A673 (cell line): Measurements from ENCODE around the gene RPL36AL. TPM values are rescaled to one million over a fixed set of nuclear protein-coding genes. Genes with fewer than 3 reads are reported as not detected.
"Not testable (repeated sequence)": the region's sequence is repeated elsewhere in the genome, so short reads cannot be mapped to it uniquely, and the experiment has no call there.

ENCODE experiments used
- BruUV-seq: library from RNA; stranded (reverse); fragments of 400-500 nt; replicated peaks from 2 replicates; lab custom pipeline; 2021; lab: Mats Ljungman, UMichigan
- CTCF ChIA-PET: fragments of 300-600 bp; sonication (Branson Sonifier 250); formaldehyde crosslinking; loops from one replicate; lab custom pipeline; 2022; ENCODE audit warnings: antibody characterized with exemption; lab: Charles Lee
- POLR2A ChIA-PET: fragments of 300-600 bp; sonication (Branson Sonifier 250); formaldehyde crosslinking; loops from one replicate; lab custom pipeline; 2022; ENCODE audit warnings: antibody characterized with exemption; ENCODE audit not compliant: low non-redundant PET; lab: Charles Lee
- DNase-seq: peaks from one replicate; pipeline ENCODE4 v3.0.0-alpha.2; 2015; ENCODE audit warnings: low spot score
- H3K27ac ChIP-seq: fragments of 200-600 bp; sonication (generic); 2 replicates; pipeline ENCODE4 v1.5.1; 2016; ENCODE audit warnings: mixed run types, low read depth, mild to moderate bottlenecking, mixed read lengths, antibody characterized with exemption, low read length; ENCODE audit not compliant: poor library complexity, severe bottlenecking
- H3K27me3 ChIP-seq: fragments of 200-600 bp; sonication (generic); replicated peaks from 2 replicates; pipeline ENCODE4 v1.6.1; 2017; ENCODE audit warnings: mixed run types, low read depth, mild to moderate bottlenecking, mixed read lengths, antibody characterized with exemption, low read length; ENCODE audit not compliant: insufficient read depth, poor library complexity
- H3K36me3 ChIP-seq: fragments of 200-600 bp; sonication (generic); 2 replicates; pipeline ENCODE4 v1.6.1; 2016; ENCODE audit warnings: mixed run types, mild to moderate bottlenecking, mixed read lengths, antibody characterized with exemption, low read length; ENCODE audit not compliant: insufficient read depth, poor library complexity, severe bottlenecking
- H3K4me1 ChIP-seq: fragments of 200-600 bp; sonication (generic); 2 replicates; pipeline ENCODE4 v1.6.1; 2017; ENCODE audit warnings: mixed run types, mild to moderate bottlenecking, mixed read lengths, antibody characterized with exemption, low read length; ENCODE audit not compliant: insufficient read depth, poor library complexity, severe bottlenecking
- H3K4me3 ChIP-seq: fragments of 200-600 bp; sonication (generic); 2 replicates; pipeline ENCODE4 v1.5.1; 2016; ENCODE audit warnings: low read depth, mixed run types, mild to moderate bottlenecking, mixed read lengths, low read length; ENCODE audit not compliant: poor library complexity, severe bottlenecking
- H3K9me3 ChIP-seq: fragments of 200-600 bp; sonication (generic); 2 replicates; pipeline ENCODE4 v1.6.1; 2016; ENCODE audit warnings: mixed run types, low read depth, mild to moderate bottlenecking, mixed read lengths, antibody characterized with exemption, low read length; ENCODE audit not compliant: poor library complexity, severe bottlenecking
- EZH2 ChIP-seq: fragments of 200-600 bp; sonication (generic); IDR thresholded peaks from 2 replicates; pipeline ENCODE4 v1.6.1; 2017; ENCODE audit warnings: borderline replicate concordance, low read depth, mild to moderate bottlenecking, mixed read lengths, antibody characterized with exemption, low read length; ENCODE audit not compliant: poor library complexity, severe bottlenecking
- intact Hi-C: fragments of 100-400 bp; cut with micrococcal nuclease; formaldehyde crosslinking; loops from one replicate; pipeline ENCODE4 v1.10.0; 2022; ENCODE audit not compliant: unreplicated experiment
- total RNA-seq: library from RNA; stranded (reverse); gene quantifications from 2 replicates; pipeline ENCODE4 v1.2.3, GENCODE V29; 2021
- TF ChIP-seq, protein P1 (sequence below): fragments of 300-800, 200-600 bp; sonication (generic); conservative IDR thresholded peaks from 2 replicates; pipeline ENCODE4 v1.5.1; 2017; ENCODE audit warnings: low read depth, mild to moderate bottlenecking, antibody characterized with exemption, low read length, moderate library complexity, mixed read lengths

Gene RPL36AL
- total RNA-seq, 1 experiment from 2014 or later: 202 TPM

DNA sequence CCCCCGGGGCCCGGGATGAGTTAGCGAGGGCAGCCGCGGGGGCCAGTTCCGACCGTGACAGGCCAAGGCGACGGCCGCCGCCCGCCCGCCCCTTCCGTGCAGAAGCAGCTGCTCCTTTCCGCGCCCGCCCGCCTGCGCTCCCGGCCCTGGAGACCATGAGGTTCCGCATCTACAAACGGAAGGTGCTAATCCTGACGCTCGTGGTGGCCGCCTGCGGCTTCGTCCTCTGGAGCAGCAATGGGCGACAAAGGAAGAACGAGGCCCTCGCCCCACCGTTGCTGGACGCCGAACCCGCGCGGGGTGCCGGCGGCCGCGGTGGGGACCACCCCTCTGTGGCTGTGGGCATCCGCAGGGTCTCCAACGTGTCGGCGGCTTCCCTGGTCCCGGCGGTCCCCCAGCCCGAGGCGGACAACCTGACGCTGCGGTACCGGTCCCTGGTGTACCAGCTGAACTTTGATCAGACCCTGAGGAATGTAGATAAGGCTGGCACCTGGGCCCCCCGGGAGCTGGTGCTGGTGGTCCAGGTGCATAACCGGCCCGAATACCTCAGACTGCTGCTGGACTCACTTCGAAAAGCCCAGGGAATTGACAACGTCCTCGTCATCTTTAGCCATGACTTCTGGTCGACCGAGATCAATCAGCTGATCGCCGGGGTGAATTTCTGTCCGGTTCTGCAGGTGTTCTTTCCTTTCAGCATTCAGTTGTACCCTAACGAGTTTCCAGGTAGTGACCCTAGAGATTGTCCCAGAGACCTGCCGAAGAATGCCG is 872 bp upstream of the RPL36AL start:
- TF ChIP-seq, protein P1, sequence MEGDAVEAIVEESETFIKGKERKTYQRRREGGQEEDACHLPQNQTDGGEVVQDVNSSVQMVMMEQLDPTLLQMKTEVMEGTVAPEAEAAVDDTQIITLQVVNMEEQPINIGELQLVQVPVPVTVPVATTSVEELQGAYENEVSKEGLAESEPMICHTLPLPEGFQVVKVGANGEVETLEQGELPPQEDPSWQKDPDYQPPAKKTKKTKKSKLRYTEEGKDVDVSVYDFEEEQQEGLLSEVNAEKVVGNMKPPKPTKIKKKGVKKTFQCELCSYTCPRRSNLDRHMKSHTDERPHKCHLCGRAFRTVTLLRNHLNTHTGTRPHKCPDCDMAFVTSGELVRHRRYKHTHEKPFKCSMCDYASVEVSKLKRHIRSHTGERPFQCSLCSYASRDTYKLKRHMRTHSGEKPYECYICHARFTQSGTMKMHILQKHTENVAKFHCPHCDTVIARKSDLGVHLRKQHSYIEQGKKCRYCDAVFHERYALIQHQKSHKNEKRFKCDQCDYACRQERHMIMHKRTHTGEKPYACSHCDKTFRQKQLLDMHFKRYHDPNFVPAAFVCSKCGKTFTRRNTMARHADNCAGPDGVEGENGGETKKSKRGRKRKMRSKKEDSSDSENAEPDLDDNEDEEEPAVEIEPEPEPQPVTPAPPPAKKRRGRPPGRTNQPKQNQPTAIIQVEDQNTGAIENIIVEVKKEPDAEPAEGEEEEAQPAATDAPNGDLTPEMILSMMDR: no peak; the same call in 1 of the 2 replicates
- TF ChIP-seq EZH2: no peak
- intact Hi-C loops: no loop called here
- no peaks in the 10 kb centered on the region for H3K27me3 ChIP-seq
- H3K36me3 ChIP-seq: peaks cover 52% of the 10 kb centered on the region
- peak overlapping the region; percentile 93 for H3K4me3 ChIP-seq
- no peaks in the 10 kb centered on the region for H3K9me3 ChIP-seq
- peaks cover 22% of the 10 kb centered on the region for H3K4me1 ChIP-seq
- POLR2A ChIA-PET: interaction anchor here (0.8 kb wide), 1 partner anchor 11 kb away, joined by 3 read pairs; no protein-coding TSS in a partner anchor
- peak overlapping the region; percentile 95 for H3K27ac ChIP-seq
- DNase-seq: peak; percentile 83
- no TSS peak for BruUV-seq
- CTCF ChIA-PET: interaction anchor here (1.3 to 1.9 kb wide), 3 partner anchors 13 to 35 kb away, joined by 3 to 16 read pairs (median 5); partner anchors contain the start of genes DNAAF2, LRR1 and RPS29

DNA sequence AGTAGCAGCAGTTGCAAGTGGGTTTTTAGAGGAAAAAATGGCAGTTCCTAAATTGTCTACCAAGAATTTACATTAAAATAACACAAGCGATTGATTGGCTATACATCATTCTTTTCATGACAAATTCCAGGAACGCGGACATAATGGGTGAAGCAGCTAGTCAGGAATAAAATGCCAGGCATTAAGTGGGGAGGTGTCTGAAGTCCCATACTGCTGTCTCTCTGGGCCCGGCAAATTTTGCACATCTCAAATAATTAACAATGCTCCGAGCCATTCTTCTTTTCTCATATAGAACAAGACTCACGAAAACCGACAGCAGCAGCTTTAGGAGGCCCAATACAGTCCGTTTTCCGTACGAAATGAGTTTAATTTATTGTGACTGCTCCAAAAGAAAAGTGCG is 696 bp downstream of the RPL36AL start:
- ChIA-PET POLR2A (no interaction called here), CTCF (interaction anchor here (1.3 to 1.9 kb wide), 3 partner anchors 15 to 33 kb away, joined by 3 to 16 read pairs (median 5); partner anchors contain the start of genes DNAAF2, LRR1 and RPS29)
- Histone ChIP-seq H3K27me3 (no peaks in the 10 kb centered on the region), H3K4me1 (peaks cover 22% of the 10 kb centered on the region), H3K27ac (peak overlapping the region; percentile 95), H3K36me3 (peaks cover 49% of the 10 kb centered on the region), H3K4me3 (peak overlapping the region; percentile 93), H3K9me3 (no peaks in the 10 kb centered on the region)
- BruUV-seq: TSS peak; percentile 74
- intact Hi-C loops: no loop called here
- no peak for DNase-seq
- TF ChIP-seq EZH2: no peak
- TF ChIP-seq, protein P1: no peak

DNA sequence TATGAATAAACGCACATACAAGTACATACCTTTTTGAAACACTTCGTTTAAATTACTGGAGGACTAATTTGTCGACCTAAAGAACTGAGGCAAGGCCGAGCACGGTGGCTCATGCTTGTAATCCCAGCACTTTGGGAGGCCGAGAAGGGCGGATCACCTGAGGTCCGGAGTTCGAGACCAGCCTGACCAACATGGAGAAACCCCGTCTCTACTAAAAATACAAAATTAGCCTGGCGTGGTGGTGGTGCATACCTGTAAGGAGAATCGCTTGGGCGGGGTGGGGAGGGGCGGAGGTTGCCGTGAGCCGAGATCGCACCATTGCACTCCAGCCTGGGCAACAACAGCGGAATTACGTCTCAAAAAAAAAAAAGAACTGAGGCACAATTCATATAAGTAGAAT is 1.2 kb downstream of the RPL36AL start:
- DNase-seq, POLR2A ChIA-PET, H3K9me3 ChIP-seq, BruUV-seq, intact Hi-C loops, H3K27me3 ChIP-seq: not testable (repeated sequence)
- Histone ChIP-seq H3K4me1 (peaks cover 21% of the 10 kb centered on the region), H3K36me3 (peaks cover 51% of the 10 kb centered on the region), H3K4me3 (peak overlapping the region; percentile 93), H3K27ac (peak overlapping the region; percentile 95)
- CTCF ChIA-PET: interaction anchor here (1.9 kb wide), 1 partner anchor 15 kb away, joined by 16 read pairs; the partner anchor contains the start of gene DNAAF2
